ENCODE data around the gene LSP1. TPM values are rescaled to one million over a fixed set of nuclear protein-coding genes. Genes with fewer than 3 reads are reported as not detected.

The LSP1 gene
- total and polyA plus RNA-seq, 2 of the 8 experiments (the other 6 are each of a cell fraction or from before 2014, with no cell fraction given), result 0.03 TPM; not detected in 1

DNA sequence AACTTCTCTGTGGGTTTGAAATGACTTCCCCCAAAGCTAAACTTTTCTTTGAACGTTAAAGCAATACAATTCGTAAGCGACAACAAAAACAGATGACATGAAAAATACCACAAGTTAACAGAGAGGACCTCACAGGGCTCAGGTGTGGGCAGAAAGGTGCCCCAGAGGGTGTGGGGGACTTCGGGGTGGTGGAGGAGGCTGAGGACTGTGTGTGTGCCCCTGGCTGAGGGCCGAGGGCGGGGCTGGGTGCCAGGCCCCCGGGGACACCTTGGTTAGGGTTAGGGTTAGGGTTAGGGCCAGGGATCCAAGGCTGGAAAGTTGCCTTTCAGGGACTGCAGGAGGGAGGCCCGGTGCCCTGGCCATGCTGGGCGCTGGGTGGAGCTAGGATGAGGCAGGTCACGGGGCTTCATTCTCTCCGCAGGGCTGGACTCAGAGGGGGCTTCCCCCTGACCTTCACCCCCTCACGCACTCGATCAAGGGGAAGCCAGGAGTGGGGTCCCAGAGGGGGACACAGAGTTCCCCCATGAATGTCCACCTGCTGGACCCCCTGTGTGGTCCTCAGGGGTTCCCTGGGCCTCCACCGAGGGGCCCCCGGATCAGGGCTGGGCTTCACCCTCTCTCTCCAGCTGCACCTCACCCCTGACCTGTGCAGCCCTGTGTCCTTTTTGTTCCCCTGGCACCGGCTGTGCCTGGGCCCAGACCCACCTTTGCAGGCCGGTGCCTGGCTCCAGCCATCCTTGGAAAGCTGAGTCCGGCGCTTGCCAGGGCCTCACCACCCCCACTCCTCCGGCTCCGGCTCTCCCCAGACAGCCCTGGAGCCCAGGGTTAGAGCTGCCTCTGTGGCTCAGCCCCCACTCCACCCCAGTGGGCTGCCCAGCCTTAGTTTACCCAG is 7.1 kb upstream of the LSP1 start (continued):
- TF ChIP-seq, protein P1, sequence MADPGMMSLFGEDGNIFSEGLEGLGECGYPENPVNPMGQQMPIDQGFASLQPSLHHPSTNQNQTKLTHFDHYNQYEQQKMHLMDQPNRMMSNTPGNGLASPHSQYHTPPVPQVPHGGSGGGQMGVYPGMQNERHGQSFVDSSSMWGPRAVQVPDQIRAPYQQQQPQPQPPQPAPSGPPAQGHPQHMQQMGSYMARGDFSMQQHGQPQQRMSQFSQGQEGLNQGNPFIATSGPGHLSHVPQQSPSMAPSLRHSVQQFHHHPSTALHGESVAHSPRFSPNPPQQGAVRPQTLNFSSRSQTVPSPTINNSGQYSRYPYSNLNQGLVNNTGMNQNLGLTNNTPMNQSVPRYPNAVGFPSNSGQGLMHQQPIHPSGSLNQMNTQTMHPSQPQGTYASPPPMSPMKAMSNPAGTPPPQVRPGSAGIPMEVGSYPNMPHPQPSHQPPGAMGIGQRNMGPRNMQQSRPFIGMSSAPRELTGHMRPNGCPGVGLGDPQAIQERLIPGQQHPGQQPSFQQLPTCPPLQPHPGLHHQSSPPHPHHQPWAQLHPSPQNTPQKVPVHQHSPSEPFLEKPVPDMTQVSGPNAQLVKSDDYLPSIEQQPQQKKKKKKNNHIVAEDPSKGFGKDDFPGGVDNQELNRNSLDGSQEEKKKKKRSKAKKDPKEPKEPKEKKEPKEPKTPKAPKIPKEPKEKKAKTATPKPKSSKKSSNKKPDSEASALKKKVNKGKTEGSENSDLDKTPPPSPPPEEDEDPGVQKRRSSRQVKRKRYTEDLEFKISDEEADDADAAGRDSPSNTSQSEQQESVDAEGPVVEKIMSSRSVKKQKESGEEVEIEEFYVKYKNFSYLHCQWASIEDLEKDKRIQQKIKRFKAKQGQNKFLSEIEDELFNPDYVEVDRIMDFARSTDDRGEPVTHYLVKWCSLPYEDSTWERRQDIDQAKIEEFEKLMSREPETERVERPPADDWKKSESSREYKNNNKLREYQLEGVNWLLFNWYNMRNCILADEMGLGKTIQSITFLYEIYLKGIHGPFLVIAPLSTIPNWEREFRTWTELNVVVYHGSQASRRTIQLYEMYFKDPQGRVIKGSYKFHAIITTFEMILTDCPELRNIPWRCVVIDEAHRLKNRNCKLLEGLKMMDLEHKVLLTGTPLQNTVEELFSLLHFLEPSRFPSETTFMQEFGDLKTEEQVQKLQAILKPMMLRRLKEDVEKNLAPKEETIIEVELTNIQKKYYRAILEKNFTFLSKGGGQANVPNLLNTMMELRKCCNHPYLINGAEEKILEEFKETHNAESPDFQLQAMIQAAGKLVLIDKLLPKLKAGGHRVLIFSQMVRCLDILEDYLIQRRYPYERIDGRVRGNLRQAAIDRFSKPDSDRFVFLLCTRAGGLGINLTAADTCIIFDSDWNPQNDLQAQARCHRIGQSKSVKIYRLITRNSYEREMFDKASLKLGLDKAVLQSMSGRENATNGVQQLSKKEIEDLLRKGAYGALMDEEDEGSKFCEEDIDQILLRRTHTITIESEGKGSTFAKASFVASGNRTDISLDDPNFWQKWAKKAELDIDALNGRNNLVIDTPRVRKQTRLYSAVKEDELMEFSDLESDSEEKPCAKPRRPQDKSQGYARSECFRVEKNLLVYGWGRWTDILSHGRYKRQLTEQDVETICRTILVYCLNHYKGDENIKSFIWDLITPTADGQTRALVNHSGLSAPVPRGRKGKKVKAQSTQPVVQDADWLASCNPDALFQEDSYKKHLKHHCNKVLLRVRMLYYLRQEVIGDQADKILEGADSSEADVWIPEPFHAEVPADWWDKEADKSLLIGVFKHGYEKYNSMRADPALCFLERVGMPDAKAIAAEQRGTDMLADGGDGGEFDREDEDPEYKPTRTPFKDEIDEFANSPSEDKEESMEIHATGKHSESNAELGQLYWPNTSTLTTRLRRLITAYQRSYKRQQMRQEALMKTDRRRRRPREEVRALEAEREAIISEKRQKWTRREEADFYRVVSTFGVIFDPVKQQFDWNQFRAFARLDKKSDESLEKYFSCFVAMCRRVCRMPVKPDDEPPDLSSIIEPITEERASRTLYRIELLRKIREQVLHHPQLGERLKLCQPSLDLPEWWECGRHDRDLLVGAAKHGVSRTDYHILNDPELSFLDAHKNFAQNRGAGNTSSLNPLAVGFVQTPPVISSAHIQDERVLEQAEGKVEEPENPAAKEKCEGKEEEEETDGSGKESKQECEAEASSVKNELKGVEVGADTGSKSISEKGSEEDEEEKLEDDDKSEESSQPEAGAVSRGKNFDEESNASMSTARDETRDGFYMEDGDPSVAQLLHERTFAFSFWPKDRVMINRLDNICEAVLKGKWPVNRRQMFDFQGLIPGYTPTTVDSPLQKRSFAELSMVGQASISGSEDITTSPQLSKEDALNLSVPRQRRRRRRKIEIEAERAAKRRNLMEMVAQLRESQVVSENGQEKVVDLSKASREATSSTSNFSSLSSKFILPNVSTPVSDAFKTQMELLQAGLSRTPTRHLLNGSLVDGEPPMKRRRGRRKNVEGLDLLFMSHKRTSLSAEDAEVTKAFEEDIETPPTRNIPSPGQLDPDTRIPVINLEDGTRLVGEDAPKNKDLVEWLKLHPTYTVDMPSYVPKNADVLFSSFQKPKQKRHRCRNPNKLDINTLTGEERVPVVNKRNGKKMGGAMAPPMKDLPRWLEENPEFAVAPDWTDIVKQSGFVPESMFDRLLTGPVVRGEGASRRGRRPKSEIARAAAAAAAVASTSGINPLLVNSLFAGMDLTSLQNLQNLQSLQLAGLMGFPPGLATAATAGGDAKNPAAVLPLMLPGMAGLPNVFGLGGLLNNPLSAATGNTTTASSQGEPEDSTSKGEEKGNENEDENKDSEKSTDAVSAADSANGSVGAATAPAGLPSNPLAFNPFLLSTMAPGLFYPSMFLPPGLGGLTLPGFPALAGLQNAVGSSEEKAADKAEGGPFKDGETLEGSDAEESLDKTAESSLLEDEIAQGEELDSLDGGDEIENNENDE (IDR thresholded peaks at IDR 0.05; ENCODE audit: insufficient replicate concordance, low read length), result no peak
- no peak for TF ChIP-seq TAF7 (optimal IDR thresholded peaks at IDR 0.05; ENCODE audit: borderline replicate concordance, low read depth, low read length)
- TF ChIP-seq POLR2A (IDR thresholded peaks at IDR 0.05; ENCODE audit: control extremely low read depth in 1 of 2, low read depth in 2 of 2, low read length in 2 of 2), result no peak
- TF ChIP-seq CBX5 (IDR thresholded peaks at IDR 0.05; ENCODE audit: low read depth, low read length), result no peak
- TF ChIP-seq RBBP5 (IDR thresholded peaks at IDR 0.05; ENCODE audit: borderline replicate concordance, low read depth, low read length), result no peak

Measured in H1 (cell line).